SU-DHL-6 (cell line): ENCODE measurements around the gene GPR65.

ENCODE experiments used
- H2AFZ ChIP-seq: fragments of 200-600 bp; sonication (generic); 2 replicates; pipeline ENCODE4 v1.6.1; 2014; ENCODE audit warnings: low read depth, mild to moderate bottlenecking, moderate library complexity, mixed read lengths, antibody characterized with exemption, low read length; ENCODE audit not compliant: severe bottlenecking
- H3F3A ChIP-seq: fragments of 200-600 bp; shearing (Covaris generic); 2 replicates; pipeline ENCODE4 v1.6.0; 2016; ENCODE audit warnings: antibody characterized with exemption, mild to moderate bottlenecking; ENCODE audit not compliant: insufficient read depth
- H3K27ac ChIP-seq: fragments of 200-600 bp; sonication (generic); 2 replicates; pipeline ENCODE4 v1.5.1; 2016; ENCODE audit warnings: low read depth, mild to moderate bottlenecking, low read length, moderate library complexity, mixed read lengths
- H3K27me3 ChIP-seq: fragments of 200-600 bp; sonication (generic), shearing (Covaris generic); 2 replicates; pipeline ENCODE4 v1.6.0; 2014; ENCODE audit warnings: mild to moderate bottlenecking, low read length
- H3K36me3 ChIP-seq: fragments of 200-600 bp; sonication (generic); 2 replicates; pipeline ENCODE4 v1.6.1; 2014; ENCODE audit warnings: mild to moderate bottlenecking, low read length, mixed read lengths
- H3K4me2 ChIP-seq: fragments of 300-600, 200-600 bp; shearing (Covaris generic), sonication (generic); 2 replicates; pipeline ENCODE4 v1.6.0; 2014; ENCODE audit warnings: low read length, low read depth, mild to moderate bottlenecking; ENCODE audit not compliant: poor library complexity, severe bottlenecking
- H3K4me3 ChIP-seq: fragments of 200-600 bp; sonication (generic); 2 replicates; pipeline ENCODE4 v1.5.1; 2014; ENCODE audit warnings: antibody characterized with exemption, low read length, mild to moderate bottlenecking, mixed read lengths; ENCODE audit not compliant: insufficient read depth, poor library complexity, severe bottlenecking
- H3K79me2 ChIP-seq: fragments of 200-600 bp; sonication (generic); 2 replicates; pipeline ENCODE4 v1.6.1; 2014; ENCODE audit warnings: mild to moderate bottlenecking, low read length, moderate library complexity; ENCODE audit not compliant: insufficient read depth
- H3K9ac ChIP-seq: fragments of 200-600 bp; sonication (generic); 2 replicates; pipeline ENCODE4 v1.7.0; 2014; ENCODE audit warnings: mild to moderate bottlenecking, low read length
- H3K9me2 ChIP-seq: fragments of 200-600 bp; sonication (generic); replicated peaks from 2 replicates; pipeline ENCODE4 v1.6.1; 2014; ENCODE audit warnings: low read length; ENCODE audit not compliant: insufficient read depth
- H3K9me3 ChIP-seq: fragments of 200-600 bp; sonication (generic); 2 replicates; pipeline ENCODE4 v1.6.1; 2014; ENCODE audit warnings: low read length, mixed read lengths; ENCODE audit not compliant: insufficient read depth
- H4K20me1 ChIP-seq: fragments of 200-600 bp; sonication (generic); 2 replicates; pipeline ENCODE4 v1.6.1; 2014; ENCODE audit warnings: low read depth, mild to moderate bottlenecking, antibody characterized with exemption, low read length, moderate library complexity, mixed read lengths
- CTCF ChIP-seq: fragments of 200-600 bp; sonication (generic); IDR thresholded peaks from one replicate; pipeline ENCODE4 v1.5.1; 2017; ENCODE audit warnings: antibody characterized with exemption, mild to moderate bottlenecking, low read length, moderate library complexity; ENCODE audit not compliant: insufficient read depth, poor library complexity, severe bottlenecking
- EZH2phosphoT487 ChIP-seq: fragments of 200-600 bp; sonication (generic), shearing (Covaris generic); conservative IDR thresholded peaks from 2 replicates; pipeline ENCODE4 v1.6.1; 2018; ENCODE audit warnings: mild to moderate bottlenecking, antibody characterized with exemption, low read length, moderate library complexity, mixed read lengths

GPR65 gene

GRCh38 chr14:87961246-87961645 is 43.7 kb upstream of the GPR65 start:
- Histone ChIP-seq H3K27me3 (no peaks in the 10 kb centered on the region), H3K4me3 (no peak overlapping the region), H3K4me2 (no peak overlapping the region), H3K27ac (no peak overlapping the region), H3K9ac (no peak overlapping the region), H3F3A (no peaks in the 10 kb centered on the region), H3K9me3 (no peaks in the 10 kb centered on the region), H3K9me2 (no peaks in the 10 kb centered on the region), H4K20me1 (no peaks in the 10 kb centered on the region), H3K79me2 (no peaks in the 10 kb centered on the region), H2AFZ (no peak overlapping the region), H3K36me3 (no peaks in the 10 kb centered on the region)
- no peak for TF ChIP-seq CTCF
- TF ChIP-seq EZH2phosphoT487: no peak

- no peak overlapping the region for H3K27ac ChIP-seq
- H3K36me3 ChIP-seq: no peaks in the 10 kb centered on the region
- H3K9me3 ChIP-seq: no peaks in the 10 kb centered on the region
- H4K20me1 ChIP-seq: no peaks in the 10 kb centered on the region
- no peaks in the 10 kb centered on the region for H3K9me2 ChIP-seq
- no peak overlapping the region for H3K9ac ChIP-seq
- H3F3A ChIP-seq: no peaks in the 10 kb centered on the region
- H2AFZ ChIP-seq: no peak overlapping the region
- no peaks in the 10 kb centered on the region for H3K27me3 ChIP-seq
- TF ChIP-seq EZH2phosphoT487 (no peak), CTCF (no peak)
- H3K79me2 ChIP-seq: no peaks in the 10 kb centered on the region
- no peak overlapping the region for H3K4me3 ChIP-seq
- no peak overlapping the region for H3K4me2 ChIP-seq
Measured at GRCh38 chr14:87966816-87967215, 38.1 kb upstream of the GPR65 start.

GRCh38 chr14:87967496-87967895 is 37.4 kb upstream of the GPR65 start:
- TF ChIP-seq CTCF: no peak
- no peak for TF ChIP-seq EZH2phosphoT487
- Histone ChIP-seq H3F3A (no peaks in the 10 kb centered on the region), H3K9me2 (no peaks in the 10 kb centered on the region), H2AFZ (no peak overlapping the region), H3K27ac (no peak overlapping the region), H3K79me2 (no peaks in the 10 kb centered on the region), H3K9ac (no peak overlapping the region), H3K9me3 (no peaks in the 10 kb centered on the region), H3K36me3 (no peaks in the 10 kb centered on the region), H3K4me2 (no peak overlapping the region), H4K20me1 (no peaks in the 10 kb centered on the region), H3K4me3 (no peak overlapping the region), H3K27me3 (no peaks in the 10 kb centered on the region)

- no peak overlapping the region for H3K4me3 ChIP-seq
- H3K36me3 ChIP-seq: no peaks in the 10 kb centered on the region
- H3K79me2 ChIP-seq: no peaks in the 10 kb centered on the region
- H2AFZ ChIP-seq: no peak overlapping the region
- no peak overlapping the region for H3K9ac ChIP-seq
- H4K20me1 ChIP-seq: no peaks in the 10 kb centered on the region
- TF ChIP-seq CTCF (no peak), EZH2phosphoT487 (no peak)
- no peak overlapping the region for H3K4me2 ChIP-seq
- no peaks in the 10 kb centered on the region for H3K9me3 ChIP-seq
- H3K9me2 ChIP-seq: no peaks in the 10 kb centered on the region
- no peaks in the 10 kb centered on the region for H3K27me3 ChIP-seq
- no peak overlapping the region for H3K27ac ChIP-seq
- H3F3A ChIP-seq: no peaks in the 10 kb centered on the region
Measured at GRCh38 chr14:87971010-87971409, 33.9 kb upstream of the GPR65 start.
